Iris pigment epithelial cell (primary cell): Measurements from ENCODE around the gene EOLA1.
A peak's percentile ranks its signal among the peaks of the same experiment; 100 is the strongest.
"Not testable (repeated sequence)": the region's sequence is repeated elsewhere in the genome, so short reads cannot be mapped to it uniquely, and the experiment has no call there.

Source experiments
- DNase-seq: peaks from one replicate; pipeline ENCODE4 v3.0.0-alpha.2; 2011; ENCODE audit warnings: low read depth

EOLA1 gene

DNA sequence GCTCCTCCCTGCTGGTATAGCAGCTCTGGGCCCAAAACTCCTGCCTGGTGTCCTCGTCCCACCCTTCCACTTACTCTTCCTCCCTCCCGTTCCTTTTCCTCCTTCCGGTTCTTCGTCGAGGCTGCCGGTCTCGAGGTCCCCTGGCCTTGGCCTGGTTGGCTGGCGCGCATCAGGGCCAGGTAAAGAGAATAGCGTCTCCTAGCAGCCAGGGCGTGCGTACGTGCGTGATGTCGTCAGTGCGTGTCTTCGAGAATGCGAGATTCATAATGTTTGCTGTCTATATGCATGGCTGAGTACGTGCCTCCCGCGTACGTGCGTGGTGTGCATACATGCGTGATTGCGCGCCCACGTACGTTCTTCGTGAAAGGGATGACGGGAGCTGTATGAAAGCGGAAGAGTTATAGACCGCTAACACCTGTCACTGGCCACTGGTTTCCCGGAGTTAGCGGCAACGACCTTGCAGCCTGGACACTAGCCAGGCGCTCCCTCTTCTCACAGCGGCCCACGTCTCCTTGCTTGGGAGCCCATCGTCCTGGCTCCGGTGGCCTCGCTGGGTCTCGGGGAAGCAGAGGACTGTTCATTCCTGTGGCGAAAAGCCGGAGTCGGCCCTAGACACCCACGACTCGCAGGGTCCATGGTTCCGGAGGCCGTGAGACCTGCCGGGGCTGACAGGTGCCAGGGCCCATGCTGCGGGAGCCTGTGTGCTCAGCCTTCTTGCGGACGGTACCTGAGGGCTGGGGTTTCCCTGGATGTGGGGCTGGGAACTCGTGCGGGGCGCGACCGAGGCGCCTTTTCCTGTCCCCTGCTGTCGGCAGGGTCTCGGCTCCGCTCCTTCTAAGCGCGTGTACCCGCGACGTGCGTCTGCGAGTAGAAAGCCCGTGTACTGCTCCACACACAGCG is at the start of gene EOLA1:
Gene EOLA1 (plus strand): TSS at position 392 of the 900 bp plus-strand sequence. CDS start 4,619 bp downstream, outside the sequence.
- peak; percentile 97 for DNase-seq

DNA sequence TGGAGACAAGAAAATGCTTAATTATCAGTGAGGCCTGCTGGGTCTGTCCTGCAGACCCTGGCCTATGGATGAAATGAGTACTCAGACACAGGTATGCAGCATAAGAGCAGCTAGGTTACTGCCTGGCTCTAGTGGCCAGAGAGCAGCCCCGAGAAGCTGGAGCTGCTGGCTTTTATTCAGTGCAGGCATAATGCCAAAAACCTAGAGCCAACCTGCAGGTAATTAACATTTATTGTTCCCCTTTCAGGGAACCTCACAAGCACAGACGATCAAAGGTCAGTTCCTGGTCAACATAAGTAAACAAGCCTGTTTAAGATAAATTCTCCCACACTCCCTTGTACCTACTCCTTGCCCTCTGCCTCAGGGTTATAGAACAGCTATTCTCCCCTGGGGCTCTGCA is 49.0 kb upstream of the EOLA1 start:
- no peak for DNase-seq

DNA sequence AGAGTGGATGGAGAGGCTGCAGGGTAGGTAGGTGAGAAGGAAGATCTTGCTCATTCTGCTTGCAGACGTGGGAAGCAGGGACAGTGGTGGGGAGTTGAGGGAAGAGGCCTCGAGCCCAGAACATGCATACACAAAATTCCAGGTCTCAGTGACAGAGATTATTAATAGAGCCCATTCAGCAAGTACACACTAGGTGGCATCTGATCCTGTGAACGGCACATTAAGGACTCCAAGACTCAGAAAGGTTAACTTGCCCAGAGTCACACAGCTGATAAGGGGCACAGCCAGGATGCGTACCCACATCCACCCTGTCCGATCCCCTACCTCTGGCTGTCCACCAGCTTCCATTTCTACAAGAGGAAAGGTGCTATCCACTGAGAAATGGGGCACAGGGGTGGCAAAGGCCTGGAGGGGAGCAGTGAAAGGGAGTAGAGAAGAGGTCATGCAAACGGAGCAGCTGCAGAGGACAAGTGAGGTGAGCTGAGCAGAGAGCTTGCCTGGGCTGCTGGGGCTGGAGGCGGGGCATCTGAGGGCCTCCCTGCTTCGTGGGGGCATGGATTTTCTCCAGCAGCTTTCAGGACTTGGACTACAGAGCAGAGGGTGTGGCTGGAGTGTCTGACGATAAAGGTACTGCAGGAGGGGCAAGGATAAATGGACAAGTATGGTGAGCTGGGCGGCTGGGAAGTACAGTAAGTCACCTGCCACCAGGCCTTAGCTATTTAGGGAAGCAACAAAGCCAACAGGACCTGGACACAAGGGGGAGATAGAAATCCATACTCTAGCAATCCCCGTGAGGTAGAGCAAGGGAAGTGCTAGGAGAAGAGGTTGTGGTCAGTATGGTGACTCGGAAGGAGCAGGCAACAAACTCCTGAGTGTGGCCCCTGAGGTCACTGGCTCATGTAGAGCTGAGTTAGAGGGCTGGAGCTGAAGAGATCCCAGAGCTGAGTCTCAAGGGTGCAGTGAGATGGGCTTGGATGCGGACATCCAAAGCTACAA is 46.9 kb upstream of the EOLA1 start:
- DNase-seq, result no peak

- no peak for DNase-seq
Measured at GRCh38 chrX:149494844-149495565, 45.8 kb upstream of the EOLA1 start.

GRCh38 chrX:149495573-149496071 is 45.2 kb upstream of the EOLA1 start:
- peak; percentile 76 for DNase-seq

DNA sequence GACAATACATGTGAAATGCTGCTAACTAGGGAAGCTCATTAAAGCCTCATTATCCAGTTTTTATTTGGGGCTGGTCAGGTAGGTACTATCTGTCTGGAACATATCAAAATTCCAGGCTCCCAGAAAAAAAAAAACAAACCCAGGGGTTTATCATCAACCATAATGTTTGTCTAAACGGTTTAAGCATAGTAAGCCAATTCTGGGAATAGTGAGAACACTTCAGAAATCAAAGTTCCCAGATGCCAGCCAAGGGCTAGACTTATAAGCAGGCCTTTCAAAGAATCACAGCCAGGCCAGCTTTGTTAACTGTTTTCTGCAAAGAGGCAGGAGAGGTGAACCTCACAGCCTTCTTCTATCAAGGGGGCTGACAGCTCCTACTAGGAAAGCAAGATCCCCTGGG is 43.8 kb upstream of the EOLA1 start:
- DNase-seq, result no peak

- DNase-seq, result peak; percentile 42
Measured at GRCh38 chrX:149497626-149498025, 43.2 kb upstream of the EOLA1 start.

- DNase-seq, result no peak
Measured at GRCh38 chrX:149498767-149499166, 42.0 kb upstream of the EOLA1 start.

- DNase-seq, result no peak
Measured at GRCh38 chrX:149499766-149500165, 41.0 kb upstream of the EOLA1 start.

- not testable (repeated sequence) for DNase-seq
Measured at GRCh38 chrX:149502923-149503322, 37.9 kb upstream of the EOLA1 start.

GRCh38 chrX:149503446-149503845 is 37.4 kb upstream of the EOLA1 start:
- DNase-seq, result peak; percentile 73

DNA sequence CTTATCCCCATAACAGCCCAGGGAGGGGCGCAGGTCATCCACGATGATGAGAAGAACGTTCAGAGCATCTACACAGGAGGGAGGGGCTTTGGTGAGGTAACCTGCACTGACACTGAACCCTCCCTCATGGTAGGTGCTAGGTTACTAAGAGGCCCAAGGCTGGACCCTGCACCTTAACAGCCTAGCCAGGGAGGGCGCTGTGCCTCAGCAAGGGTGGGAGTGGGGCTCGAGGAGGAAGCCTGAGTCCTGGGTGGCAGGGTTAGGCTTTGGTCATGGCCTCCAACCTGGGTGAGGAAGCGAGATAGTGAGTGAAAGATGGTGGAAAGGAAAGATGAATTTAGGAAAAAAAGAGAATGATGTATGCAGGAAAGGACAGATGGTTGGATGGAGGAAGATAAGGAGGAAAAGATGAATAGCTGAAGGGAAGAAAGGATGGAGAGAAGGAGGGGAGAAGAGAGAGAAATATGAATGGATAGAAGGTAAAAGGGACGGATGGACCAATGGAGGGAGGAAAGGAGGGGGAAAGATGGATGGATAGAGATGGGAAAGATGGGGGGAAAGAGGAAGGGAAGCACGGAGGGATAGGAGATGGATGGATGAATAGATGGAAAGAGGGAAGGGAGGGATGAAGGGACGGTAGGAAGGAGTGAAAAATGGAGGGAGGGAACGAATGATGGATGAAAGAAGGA is 36.4 kb upstream of the EOLA1 start:
- DNase-seq, result no peak

- peak; percentile 86 for DNase-seq
Measured at GRCh38 chrX:149504915-149505651, 35.7 kb upstream of the EOLA1 start, which contains the start of gene IDS. Gene IDS, minus strand, starts transcription at chrX:149505306. Its CDS starts 169 bp downstream, at chrX:149505137.

GRCh38 chrX:149505671-149506070 is 35.1 kb upstream of the EOLA1 start:
- DNase-seq, result no peak

DNA sequence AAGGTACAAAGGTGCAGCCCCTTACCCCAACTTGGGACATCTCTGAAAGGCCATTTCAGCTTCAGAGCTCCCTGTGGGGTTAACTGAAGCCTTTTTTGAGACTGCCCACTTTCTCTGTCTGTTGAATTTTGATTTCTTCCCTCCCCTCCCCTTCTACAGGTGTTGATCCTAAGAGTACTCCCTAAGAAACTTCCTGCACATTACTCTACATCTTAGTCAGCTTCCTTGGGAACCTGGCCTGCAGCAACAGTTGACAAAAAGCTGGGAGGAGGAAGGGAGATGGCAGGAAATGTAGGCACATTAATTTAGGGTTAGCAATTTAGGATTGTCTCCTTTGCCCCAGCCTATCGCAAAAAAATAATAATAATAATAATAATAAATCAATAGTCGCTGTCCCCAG is 34.5 kb upstream of the EOLA1 start:
- DNase-seq, result no peak

DNA sequence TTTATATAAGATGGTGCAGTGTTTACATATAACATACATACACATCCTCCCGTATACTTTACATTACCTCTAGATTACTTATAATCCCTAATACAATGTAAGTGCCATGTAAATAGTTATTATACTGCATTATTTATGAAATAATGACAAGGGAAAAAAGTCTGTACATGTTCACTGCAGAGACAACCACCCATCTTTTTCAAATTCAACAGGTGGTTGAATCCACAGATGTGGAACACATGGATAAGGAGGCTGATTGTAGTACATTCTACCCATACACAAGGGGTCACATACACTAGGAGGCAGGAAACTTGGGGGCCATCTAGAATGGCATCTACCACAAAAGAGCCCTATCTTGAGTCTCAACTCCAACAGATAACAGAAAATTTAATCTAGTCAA is 32.3 kb upstream of the EOLA1 start:
- no peak for DNase-seq

GRCh38 chrX:149510386-149510785 is 30.4 kb upstream of the EOLA1 start:
- no peak for DNase-seq

DNA sequence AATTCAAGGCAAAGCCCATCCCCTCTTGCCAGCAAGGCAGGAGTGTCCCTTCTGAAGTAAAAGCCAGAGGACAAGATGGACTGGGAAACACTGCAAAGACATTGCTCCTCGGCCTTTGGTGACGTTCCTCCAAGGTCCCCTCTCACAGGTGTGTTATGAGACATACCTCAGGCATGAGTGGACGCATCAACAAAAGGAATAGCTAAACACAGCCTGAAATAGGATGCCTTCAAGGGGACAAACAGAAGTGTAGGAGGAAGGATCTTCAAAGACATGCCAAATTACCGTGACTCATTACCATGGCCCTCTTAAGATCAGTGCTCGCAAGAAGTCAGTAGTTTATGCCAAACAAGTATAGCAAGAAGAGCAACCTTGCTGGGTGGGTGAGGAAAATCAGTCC is 29.7 kb upstream of the EOLA1 start:
- DNase-seq, result peak; percentile 29

DNA sequence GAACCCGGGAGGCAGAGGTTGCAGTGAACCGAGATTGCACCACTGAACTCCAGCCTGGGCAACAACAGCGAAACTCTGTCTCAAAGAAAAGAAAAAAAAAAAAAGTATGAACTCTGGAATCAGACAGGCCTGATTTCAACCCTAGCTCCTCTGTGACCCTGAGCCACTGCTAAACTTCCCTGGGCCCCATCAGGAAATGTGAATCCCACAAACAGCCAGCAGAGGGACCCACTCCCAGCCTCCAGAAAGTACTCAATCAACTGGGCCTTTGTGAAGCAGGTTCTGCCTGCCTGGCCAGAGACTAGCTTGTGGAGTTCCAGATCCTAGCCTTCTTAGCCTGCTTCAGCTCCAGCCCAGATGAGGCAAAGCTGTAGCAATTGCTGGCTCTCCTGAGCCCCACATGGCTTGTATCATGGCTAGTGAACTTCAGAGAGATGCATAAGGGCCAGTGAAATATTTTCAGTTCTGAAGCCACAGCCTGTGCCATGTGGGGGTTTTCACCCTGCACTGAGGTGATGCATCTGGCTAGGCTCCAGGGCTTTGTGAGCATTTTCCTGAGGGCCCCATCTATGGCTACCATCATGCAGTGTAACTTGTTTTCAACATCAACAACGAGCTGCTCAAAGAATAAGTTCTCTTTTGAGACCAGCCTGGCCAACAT is 28.5 kb upstream of the EOLA1 start:
- peak; percentile 42 for DNase-seq
